B cell (primary cell): ENCODE data around the gene FBN1.

Source experiments
- CTCF ChIP-seq: fragments of 200-600 bp; IDR thresholded peaks from one replicate; pipeline ENCODE4 v1.8.0; 2022; ENCODE audit warnings: antibody characterized with exemption, mild to moderate bottlenecking
- EZH2 ChIP-seq: IDR thresholded peaks from 2 replicates; pipeline ENCODE4 v1.6.1; 2012; ENCODE audit warnings: borderline replicate concordance, low read depth, mild to moderate bottlenecking, moderate library complexity, low read length; ENCODE audit not compliant: insufficient read depth, poor library complexity, severe bottlenecking

- TF ChIP-seq CTCF (no peak), EZH2 (no peak)
Measured at GRCh38 chr15:48414015-48414414, 231.5 kb downstream of the FBN1 start.
